ENCODE data around the gene ROBO1. TPM values are rescaled to one million over a fixed set of nuclear protein-coding genes. Genes with fewer than 3 reads are reported as not detected.
"Not testable (repeated sequence)": the region's sequence is repeated elsewhere in the genome, so short reads cannot be mapped to it uniquely, and the experiment has no call there.

The ROBO1 gene
- total RNA-seq, 1 donor from 2014 or later = 0.05 TPM

DNA sequence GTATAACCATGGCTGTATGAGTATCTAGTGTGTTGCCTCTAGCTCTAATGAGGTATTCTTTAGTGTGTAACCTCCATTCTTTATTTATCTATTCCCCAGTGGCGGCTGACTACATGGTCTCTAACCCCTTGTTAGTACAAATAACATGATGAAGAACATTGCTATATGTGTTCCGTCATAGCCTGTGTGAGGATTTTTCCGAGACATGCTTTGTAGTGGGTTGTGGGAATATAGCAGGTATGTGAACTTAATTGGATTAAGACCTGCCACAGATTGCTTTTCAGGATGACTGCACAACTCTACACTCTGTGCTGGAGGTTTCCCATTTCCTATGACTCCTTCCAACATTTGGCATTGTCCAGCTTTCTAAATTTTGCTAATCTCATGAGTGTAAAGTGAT, 563.4 kb downstream of the ROBO1 start:
- no peaks in the 10 kb centered on the region for H3K36me3 Mint-ChIP-seq (ENCODE audit: low read depth)
- H3K9me3 Mint-ChIP-seq = peaks cover 3% of the 10 kb centered on the region
- H3K27ac Mint-ChIP-seq = no peak overlapping the region
- H3K27me3 Mint-ChIP-seq = no peaks in the 10 kb centered on the region
- intact Hi-C loops (cut with micrococcal nuclease) = no loop called here
- no peak for DNase-seq
- H3K4me1 Mint-ChIP-seq = no peaks in the 10 kb centered on the region
- no peak overlapping the region for H3K4me3 Mint-ChIP-seq

DNA sequence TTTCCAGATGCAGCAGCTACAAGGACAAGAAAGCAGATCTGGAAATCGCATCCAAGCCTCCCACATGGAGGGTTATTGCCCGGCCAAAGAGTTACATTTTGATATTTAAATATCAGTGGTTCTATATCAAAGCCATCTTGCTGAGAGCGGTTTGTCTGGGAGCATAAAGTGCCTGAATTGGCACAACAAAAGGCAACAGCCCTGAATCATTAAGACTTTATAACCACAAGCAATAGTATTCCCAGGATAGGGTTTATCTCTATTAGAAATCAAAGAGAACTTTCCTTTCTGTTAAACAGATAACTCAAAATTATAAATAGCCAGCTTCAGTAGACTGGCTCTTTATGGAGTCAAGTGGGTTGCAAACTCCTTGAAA, 564.7 kb downstream of the ROBO1 start:
- H3K9me3 Mint-ChIP-seq = peaks cover 3% of the 10 kb centered on the region
- H3K27ac Mint-ChIP-seq = no peak overlapping the region
- no peak overlapping the region for H3K4me3 Mint-ChIP-seq
- H3K4me1 Mint-ChIP-seq = no peaks in the 10 kb centered on the region
- intact Hi-C loops (cut with micrococcal nuclease) = no loop called here
- no peaks in the 10 kb centered on the region for H3K27me3 Mint-ChIP-seq
- no peaks in the 10 kb centered on the region for H3K36me3 Mint-ChIP-seq (ENCODE audit: low read depth)
- no peak for DNase-seq

DNA sequence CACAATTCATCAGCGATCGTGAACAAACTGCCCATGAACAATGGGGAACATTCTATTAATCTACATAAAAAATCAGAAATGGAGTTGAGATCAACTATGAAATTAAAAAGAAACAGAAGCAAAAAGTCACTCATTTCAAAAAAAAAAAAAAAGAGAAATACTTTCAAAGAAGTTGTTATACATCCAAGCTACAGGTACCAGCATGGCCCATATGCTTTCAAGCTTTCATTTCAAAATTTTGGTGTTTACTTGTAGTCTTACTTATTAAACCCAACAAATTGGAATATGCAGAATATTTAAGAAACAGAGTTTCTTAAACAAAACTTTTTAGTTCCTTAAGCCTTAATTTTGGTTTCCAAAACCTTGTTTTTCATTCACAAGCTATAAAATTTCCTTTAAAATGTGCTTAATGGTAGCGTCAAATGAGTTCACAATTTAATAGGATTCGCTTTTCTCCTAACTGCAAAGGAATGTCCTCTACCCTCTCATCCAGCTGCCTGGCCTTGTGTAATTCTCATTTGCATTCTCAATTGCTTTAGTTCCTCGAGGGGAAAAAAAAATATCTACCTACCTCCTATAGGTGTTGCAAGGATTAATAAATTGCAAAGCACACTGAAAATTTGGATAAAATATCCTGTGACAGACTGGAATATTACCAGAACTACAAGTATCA, 565.2 kb downstream of the ROBO1 start:
- intact Hi-C loops (cut with micrococcal nuclease) = no loop called here
- H3K36me3 Mint-ChIP-seq (ENCODE audit: low read depth) = no peaks in the 10 kb centered on the region
- H3K9me3 Mint-ChIP-seq = peaks cover 3% of the 10 kb centered on the region
- no peak overlapping the region for H3K27ac Mint-ChIP-seq
- no peaks in the 10 kb centered on the region for H3K27me3 Mint-ChIP-seq
- no peak overlapping the region for H3K4me3 Mint-ChIP-seq
- no peaks in the 10 kb centered on the region for H3K4me1 Mint-ChIP-seq
- no peak for DNase-seq

DNA sequence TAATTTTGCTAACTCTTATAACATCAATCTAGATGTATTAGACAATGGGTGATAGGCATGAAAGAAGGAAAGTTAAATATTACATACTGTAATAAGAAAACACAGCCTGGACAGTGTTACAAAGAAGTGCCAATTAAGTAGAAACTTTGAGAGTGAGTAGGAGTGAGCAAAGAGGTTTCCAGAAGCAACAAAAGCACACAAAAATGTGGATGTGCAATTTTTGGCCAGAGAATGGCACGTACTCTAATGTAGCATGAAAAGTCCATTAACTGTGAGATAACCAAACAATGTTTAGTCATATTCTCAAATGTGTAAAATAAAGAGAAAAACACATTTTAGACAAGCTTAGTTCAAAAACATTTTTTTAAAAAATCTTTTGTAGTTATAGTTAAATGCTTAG, 567.3 kb downstream of the ROBO1 start:
- Mint-ChIP-seq H3K36me3 (ENCODE audit: low read depth) (no peaks in the 10 kb centered on the region), H3K27me3 (no peaks in the 10 kb centered on the region), H3K9me3 (peaks cover 3% of the 10 kb centered on the region), H3K4me1 (no peaks in the 10 kb centered on the region), H3K27ac (no peak overlapping the region), H3K4me3 (no peak overlapping the region)
- intact Hi-C loops (cut with micrococcal nuclease) = no loop called here
- DNase-seq = no peak

DNA sequence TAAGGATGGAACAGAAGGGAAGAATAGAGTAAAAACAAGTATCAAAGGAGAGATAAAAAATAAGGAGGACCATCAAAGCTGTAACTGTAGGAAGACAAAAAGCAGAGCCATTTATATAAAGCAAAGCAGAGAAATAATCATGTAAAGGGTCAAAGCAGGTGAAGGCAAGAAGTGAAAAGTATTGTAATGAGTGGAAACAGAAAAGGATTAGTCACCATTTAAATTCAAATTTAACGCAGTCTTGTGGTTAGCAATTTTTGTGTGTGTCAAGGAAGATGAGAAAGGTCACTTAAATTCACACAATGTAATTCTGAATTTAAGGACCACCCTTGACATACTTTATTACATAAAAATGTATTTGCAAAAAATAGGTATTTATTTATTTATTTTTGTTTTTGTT, 567.8 kb downstream of the ROBO1 start:
- intact Hi-C loops (cut with micrococcal nuclease) = no loop called here
- H3K4me3 Mint-ChIP-seq = no peak overlapping the region
- no peaks in the 10 kb centered on the region for H3K36me3 Mint-ChIP-seq (ENCODE audit: low read depth)
- peaks cover 3% of the 10 kb centered on the region for H3K9me3 Mint-ChIP-seq
- H3K27me3 Mint-ChIP-seq = no peaks in the 10 kb centered on the region
- DNase-seq = no peak
- H3K4me1 Mint-ChIP-seq = no peaks in the 10 kb centered on the region
- H3K27ac Mint-ChIP-seq = no peak overlapping the region

DNA sequence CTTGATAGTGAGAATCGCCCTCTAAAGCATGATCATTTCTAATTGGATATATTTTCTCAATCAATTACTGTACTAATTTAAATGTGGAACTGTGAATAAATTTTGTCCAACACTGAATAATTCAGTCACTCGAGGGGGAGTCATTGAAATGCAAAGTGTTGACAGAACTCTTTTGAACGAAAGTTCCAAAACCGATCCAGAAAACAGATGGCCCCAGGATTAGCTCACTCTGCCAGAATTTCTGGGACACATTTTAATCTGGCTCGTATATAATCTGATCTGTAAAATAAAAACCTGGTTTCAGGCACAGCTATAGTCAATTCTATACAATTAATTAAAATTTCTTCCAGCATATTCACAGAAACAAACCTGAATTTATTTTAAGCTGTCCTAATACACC, 580.4 kb downstream of the ROBO1 start:
- intact Hi-C loops (cut with micrococcal nuclease) = no loop called here
- Mint-ChIP-seq H3K9me3 (no peaks in the 10 kb centered on the region), H3K27ac (no peak overlapping the region), H3K4me1 (no peaks in the 10 kb centered on the region), H3K4me3 (no peak overlapping the region), H3K36me3 (ENCODE audit: low read depth) (no peaks in the 10 kb centered on the region), H3K27me3 (no peaks in the 10 kb centered on the region)
- DNase-seq = no peak

DNA sequence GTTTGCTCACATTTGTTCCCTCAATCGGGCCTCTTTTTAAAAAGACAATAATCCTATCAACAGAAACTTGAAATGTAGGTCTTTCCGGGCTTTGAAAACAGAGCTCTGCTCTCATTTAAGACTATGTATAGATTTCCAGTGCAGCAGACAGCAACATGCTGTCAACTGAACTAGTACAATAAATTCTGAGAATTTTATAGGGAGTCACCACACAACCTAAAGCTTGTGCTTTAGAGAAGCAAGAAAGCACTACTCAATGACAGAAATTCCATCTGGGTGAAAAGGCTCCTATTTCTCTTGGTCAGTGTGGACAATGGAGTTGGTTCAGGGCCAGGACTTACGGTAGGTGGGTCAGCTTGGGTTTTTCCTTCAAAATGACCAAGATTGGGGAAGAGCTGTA, 583.5 kb downstream of the ROBO1 start:
- Mint-ChIP-seq H3K4me3 (no peak overlapping the region), H3K36me3 (ENCODE audit: low read depth) (no peaks in the 10 kb centered on the region), H3K9me3 (no peaks in the 10 kb centered on the region), H3K27ac (no peak overlapping the region), H3K4me1 (no peaks in the 10 kb centered on the region), H3K27me3 (no peaks in the 10 kb centered on the region)
- no peak for DNase-seq
- intact Hi-C loops (cut with micrococcal nuclease) = no loop called here

DNA sequence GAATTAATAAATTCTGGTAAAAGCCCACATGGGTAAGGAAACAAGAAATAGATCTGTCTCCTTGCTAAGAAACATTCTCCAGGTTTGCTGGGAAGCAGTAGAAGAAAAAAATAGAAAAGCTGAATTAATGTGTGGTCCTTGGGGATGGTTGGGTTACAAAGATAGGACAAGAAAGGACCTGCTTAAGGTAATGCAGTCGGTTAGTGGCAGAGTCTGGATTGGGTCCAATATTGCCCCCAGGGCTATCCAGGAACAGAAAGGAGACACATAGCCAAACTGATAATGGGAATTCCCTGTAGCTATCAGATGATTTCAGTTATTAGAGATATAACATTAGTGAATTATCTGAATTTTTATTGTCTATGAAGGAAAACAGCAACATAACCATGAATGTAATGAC, 584.3 kb downstream of the ROBO1 start:
- no peak overlapping the region for H3K27ac Mint-ChIP-seq
- no peaks in the 10 kb centered on the region for H3K27me3 Mint-ChIP-seq
- DNase-seq = no peak
- no peaks in the 10 kb centered on the region for H3K4me1 Mint-ChIP-seq
- no peak overlapping the region for H3K4me3 Mint-ChIP-seq
- no peaks in the 10 kb centered on the region for H3K9me3 Mint-ChIP-seq
- intact Hi-C loops (cut with micrococcal nuclease) = no loop called here
- H3K36me3 Mint-ChIP-seq (ENCODE audit: low read depth) = no peaks in the 10 kb centered on the region

DNA sequence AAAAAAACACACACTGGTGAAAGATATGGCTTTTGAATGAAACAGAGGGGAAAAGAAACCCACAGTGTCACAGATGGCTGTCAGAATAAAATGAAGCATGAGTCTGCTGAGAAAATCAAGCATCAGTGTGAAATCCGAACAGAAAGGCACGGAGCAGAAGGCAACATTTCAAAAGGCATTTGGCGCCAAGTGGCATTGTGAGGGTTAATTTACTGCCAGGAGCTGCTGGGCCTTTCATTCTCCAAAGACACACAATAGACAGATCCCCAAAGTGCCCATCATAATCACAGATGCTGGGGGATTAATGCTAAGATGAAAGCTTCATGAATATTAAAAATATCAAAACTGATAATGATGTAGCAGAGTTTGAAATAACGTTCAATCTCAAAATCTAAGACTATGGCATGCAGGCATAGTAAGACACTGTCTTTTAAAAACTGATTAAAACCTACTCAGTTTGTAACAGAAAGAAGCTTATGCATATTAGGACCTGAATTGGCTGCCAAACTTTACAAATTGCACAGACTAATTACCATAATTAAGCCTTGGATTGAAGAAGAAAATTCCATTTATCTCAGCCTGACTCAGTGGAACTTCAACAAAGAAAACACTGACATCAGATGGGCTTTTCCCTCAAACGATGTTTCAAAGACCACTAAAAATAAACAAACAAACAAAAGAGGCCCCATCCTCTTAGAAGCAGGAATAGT, 589.2 kb downstream of the ROBO1 start:
- Mint-ChIP-seq H3K27me3 (no peaks in the 10 kb centered on the region), H3K9me3 (no peaks in the 10 kb centered on the region), H3K36me3 (ENCODE audit: low read depth) (no peaks in the 10 kb centered on the region), H3K27ac (no peak overlapping the region), H3K4me3 (no peak overlapping the region), H3K4me1 (no peaks in the 10 kb centered on the region)
- no peak for DNase-seq
- intact Hi-C loops (cut with micrococcal nuclease) = no loop called here

DNA sequence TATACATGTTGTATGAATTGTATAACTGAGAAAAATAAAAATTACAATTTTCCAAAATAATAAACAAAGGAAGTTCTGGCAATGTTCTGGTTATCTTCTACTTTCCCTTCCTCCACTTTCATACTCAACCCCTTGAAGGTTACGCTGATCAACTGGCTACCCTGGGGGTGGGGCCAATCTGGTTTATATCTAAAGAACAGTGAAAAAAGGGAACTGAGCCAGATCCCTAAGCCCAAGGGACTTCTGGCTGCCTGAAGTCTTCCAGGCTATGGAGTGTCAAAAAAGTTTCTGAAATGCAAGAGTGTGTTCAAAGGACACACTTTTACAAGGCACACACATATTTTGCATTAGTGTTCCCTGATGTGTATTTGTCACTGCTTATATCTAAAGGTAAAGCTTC, 591.9 kb downstream of the ROBO1 start:
- no peak for DNase-seq
- Mint-ChIP-seq H3K36me3 (ENCODE audit: low read depth) (no peaks in the 10 kb centered on the region), H3K4me3 (no peak overlapping the region), H3K27me3 (no peaks in the 10 kb centered on the region), H3K27ac (no peak overlapping the region), H3K4me1 (no peaks in the 10 kb centered on the region), H3K9me3 (no peaks in the 10 kb centered on the region)
- intact Hi-C loops (cut with micrococcal nuclease) = no loop called here

DNA sequence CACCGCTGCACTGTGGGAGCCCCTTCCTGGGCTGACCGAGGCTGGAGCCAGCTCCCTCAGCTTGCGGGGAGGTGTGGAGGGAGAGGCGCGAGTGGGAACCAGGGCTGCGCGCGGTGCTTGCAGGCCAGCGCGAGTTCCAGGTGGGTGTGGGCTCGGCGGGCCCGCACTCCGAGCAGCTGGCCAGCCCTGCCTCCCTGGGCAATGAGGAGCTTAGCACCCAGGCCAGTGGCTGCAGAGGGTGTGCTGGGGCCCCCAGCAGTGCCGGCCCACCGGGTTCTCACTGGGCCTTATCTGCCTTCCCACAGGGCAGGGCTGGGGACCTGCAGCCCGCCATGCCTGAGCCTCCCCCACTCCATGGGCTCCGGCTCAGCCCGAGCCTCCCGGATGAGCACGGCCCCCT, 594.5 kb downstream of the ROBO1 start:
- not testable (repeated sequence) for H3K27me3 Mint-ChIP-seq

DNA sequence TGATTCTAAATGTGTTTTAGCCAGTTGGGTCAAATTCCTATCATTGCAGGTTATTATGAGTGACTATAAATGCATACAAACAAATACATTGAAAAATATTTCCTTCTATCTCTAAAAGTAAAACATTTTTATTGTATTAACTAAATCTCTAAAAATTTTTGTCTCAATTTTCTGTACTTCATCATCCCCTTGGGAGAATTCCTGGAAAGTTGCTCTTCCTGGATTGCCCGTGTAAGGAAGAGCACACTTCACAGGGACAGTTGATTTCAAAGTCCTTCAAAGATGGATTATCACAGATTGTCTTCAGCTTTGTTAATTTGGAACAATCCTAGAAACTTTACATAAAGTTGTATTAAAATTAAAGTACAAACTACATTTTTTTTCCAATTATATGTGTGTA, 595.6 kb downstream of the ROBO1 start:
- no peaks in the 10 kb centered on the region for H3K27me3 Mint-ChIP-seq
- H3K4me3 Mint-ChIP-seq = no peak overlapping the region
- no peaks in the 10 kb centered on the region for H3K4me1 Mint-ChIP-seq
- intact Hi-C loops (cut with micrococcal nuclease) = no loop called here
- H3K27ac Mint-ChIP-seq = no peak overlapping the region
- no peak for DNase-seq
- no peaks in the 10 kb centered on the region for H3K36me3 Mint-ChIP-seq (ENCODE audit: low read depth)
- H3K9me3 Mint-ChIP-seq = no peaks in the 10 kb centered on the region

More for the DNA sequence above, 594.5 kb downstream of the ROBO1 start:
- H3K27ac Mint-ChIP-seq; H3K4me1 Mint-ChIP-seq; H3K9me3 Mint-ChIP-seq; DNase-seq; intact Hi-C loops (cut with micrococcal nuclease); H3K36me3 Mint-ChIP-seq (ENCODE audit: low read depth); H3K4me3 Mint-ChIP-seq: not testable (repeated sequence)

DNA sequence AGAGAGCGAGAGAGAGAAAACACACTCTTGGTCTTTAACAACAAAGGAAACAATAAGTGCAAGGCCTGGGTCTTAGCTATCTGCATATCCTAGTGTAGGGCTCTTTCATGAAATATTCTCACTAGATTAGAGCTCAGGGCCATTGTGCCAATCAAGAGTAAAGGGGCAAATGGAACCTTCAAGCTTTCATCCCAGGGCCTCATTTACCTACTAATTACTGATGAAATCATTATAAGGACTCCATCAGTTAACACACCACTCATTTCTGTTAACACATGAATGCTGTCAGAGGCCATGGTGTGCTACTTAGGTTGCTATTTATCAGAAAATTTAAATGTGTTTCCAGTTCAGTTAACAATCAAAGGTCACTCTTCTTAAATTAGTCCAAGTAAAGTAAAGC, 597.8 kb downstream of the ROBO1 start:
- no peaks in the 10 kb centered on the region for H3K36me3 Mint-ChIP-seq (ENCODE audit: low read depth)
- H3K27me3 Mint-ChIP-seq = no peaks in the 10 kb centered on the region
- no peak overlapping the region for H3K27ac Mint-ChIP-seq
- no peaks in the 10 kb centered on the region for H3K4me1 Mint-ChIP-seq
- no peaks in the 10 kb centered on the region for H3K9me3 Mint-ChIP-seq
- no peak for DNase-seq
- H3K4me3 Mint-ChIP-seq = no peak overlapping the region
- intact Hi-C loops (cut with micrococcal nuclease) = no loop called here

DNA sequence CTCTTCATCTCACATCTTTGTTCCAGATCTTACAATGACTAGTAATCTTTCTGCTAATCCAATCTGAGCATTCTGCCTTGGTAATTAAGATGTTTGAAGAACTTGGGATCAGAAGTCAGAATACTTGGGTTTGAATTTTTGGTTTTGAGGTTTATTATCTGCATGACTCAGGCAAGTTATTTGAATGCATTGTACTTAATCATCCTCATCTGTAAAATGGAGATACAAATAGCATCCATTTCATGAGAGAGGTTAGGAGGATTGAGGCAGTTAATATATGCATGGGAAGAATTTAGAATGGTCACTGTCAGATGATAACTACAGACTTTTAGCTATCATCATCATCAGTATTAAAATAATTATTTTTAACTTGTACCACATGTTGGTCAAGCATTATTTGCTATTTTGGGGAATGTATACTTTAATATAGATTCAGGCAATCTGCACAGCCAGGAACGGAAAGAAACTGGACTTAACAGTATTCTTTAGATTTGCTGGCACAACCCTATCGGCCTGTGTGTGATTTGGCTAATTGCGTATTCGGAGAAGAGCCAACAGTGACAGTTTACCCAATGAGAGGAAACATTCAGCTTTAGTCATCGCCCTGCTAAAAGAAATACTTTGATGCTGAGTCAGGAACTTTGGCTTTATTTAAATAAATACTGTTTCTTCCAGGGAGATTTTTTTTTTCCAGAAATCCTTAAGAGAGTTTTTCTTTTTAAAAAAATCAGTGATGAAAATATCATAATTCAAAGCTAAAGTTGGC, 600.0 kb downstream of the ROBO1 start:
- Mint-ChIP-seq H3K4me3 (no peak overlapping the region), H3K27ac (no peak overlapping the region), H3K27me3 (no peaks in the 10 kb centered on the region), H3K9me3 (no peaks in the 10 kb centered on the region), H3K4me1 (no peaks in the 10 kb centered on the region), H3K36me3 (ENCODE audit: low read depth) (no peaks in the 10 kb centered on the region)
- no peak for DNase-seq
- intact Hi-C loops (cut with micrococcal nuclease) = no loop called here
